CD4-positive, alpha-beta T cell treated with Interleukin-10 for 1 hour (primary cell): ENCODE data around the gene MACROD1.

Source experiments
- DNase-seq: peaks from one replicate; pipeline ENCODE4 v3.0.0-alpha.2; 2020

The MACROD1 gene

DNA sequence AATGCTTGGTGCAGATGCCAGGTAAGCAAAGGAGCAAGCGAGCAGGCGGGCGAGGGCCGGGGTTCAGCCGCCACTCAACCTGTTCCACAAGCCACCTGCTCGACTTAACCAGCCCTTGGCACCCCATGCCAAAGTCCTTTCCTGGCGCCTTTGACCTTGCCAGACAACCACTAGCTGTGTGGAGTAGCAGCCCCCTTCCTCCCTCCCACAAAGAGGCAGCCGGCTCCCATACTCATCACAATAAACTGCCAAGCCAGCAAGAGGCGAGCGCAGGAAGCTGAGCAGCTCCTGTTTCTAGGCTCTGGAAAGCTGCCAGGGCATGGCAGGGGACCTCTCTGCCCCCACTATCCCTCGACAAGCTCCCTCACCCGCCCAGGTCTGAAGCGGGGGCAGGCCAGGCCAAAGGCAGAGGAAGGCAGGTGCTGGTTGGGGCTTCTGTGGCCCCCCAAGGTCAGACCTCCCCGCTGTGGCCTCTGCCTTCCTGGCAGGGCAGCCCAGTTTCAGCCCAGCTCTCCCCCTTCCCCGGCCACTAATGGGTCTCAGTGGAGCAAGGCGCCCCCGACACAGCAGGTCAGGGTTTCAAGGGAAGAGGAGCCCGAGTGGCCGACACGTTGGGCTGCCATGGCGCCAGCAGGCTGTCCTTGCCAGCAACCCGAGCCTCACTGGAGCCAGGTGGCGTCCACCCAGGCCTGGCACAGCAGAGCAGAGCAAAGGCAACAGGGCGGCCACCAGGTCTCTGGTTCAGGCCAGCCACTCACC, 15.3 kb downstream of the MACROD1 start:
- no peak for DNase-seq

DNA sequence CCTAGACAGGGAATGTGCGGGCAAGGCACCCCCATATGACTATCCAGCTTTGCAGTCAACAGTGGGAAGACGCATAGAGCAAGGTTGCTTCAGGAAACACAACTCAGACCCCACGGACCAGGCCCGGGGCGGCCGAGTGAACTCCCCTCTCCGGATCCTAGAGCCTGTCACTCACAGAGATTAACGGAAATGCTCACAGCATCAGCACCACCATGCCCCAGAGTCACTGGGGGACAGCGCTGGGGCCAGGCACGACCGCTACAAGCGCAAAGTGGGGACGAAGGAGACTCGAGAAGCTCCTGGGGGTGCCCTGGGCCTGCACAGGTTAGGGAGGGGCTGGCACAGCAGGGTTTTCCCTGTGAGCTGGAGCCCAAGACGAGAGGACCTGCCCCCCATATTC, 15.9 kb downstream of the MACROD1 start:
- DNase-seq: no peak

DNA sequence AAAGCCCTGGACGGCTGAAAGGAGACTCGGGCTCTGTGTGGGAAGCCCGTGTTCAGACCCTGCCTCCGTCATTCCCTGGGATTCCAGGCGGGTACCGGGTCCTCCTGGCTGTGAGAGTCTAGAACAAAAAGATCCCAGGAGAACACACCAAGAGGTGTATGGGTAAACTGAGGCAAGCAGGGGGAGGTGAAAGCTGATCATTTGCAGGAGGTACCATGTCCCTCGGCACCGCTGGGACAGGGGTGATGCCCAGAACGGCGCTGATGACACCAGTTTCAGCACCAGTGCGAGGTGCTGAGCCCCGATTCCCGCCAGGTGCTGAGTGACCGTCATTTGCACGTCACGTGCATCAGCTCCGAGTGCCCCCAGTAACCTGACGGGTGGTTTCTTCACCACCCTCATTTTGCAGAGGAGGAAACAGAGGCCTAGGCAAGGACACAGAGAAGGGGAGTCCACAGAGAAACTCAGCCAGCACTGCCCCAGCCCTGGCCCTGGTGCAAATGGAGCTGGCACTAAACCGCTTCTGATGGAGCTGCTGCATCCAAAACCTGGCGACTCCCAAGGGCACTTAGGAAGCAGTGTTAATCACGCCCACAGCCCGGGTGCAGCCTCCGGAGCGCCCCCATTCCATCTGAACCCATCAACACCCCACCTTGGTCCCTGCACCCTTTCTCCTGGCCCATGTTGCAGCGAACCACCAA, 16.8 kb downstream of the MACROD1 start:
- no peak for DNase-seq

DNA sequence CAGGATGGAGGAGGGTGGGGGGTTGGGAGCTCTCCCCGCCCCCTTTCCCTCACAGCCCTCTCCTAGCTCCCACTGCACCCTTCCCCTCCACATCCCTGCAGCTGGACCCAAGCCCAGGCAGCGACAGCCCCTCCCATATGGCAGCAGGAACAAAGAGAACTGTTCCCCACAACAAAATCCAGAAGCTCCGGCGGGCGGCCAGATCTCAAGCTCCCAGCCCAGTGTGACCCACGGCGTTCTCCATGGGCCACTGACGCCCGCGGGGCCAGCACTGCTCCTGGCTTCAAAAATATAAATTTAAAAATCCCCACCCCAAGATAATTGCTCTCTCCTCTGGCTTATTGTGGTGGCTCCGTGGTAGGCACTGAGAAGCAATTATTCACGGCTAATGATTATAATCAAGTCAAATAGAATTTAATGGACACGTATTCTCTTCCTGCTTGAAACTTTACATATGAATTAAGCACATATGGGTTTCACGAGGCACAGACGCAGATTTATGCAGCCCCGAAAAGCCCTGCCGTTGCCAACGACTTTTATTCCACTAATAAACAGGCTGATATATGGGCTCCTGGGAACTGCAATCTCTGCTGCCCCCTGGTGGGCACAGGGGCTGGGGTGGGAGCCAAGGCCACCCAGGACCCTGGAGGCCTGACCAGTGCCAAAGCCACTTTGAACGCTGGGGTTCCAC, 17.5 kb downstream of the MACROD1 start:
- DNase-seq: peak; percentile 77

DNA sequence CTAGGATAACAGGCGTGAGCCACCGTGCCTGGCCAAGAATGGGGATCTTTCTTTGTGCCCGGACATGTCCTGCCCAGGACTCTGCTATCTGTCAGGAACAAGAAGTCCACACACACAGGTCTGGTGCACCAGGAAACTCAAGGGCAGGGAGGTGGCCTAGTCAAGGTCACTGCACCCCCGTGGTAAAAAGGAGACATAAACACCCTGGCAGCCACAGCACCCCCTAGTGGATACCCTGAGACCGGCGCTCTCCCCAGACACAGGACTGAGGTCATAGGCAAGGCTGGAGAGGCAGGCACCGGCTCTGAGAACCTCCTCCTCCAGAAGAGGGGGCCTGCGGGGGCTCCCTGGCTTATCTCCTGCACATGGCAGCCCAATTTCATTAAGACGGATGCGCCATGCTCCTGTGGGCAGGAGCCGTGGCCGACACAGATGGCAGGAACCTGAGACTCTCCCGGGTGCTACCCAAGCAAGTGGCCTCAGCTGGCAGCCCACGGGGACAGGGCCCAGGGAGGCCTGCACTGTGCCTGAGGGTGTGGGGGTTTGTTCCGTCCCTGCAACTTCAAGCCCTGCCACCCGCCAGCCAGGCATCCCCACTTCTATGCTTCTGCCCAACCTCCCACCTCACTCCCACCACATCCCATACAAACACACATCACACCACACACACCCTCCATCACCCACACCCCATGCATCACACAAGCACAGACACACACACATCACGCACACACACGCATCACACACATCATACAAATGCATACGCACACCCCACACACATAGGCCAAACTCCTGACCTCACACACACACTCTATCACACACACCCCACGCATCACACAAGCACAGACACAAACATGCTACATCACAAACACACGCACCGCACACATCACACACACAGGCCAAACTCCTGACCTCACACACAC, 19.6 kb downstream of the MACROD1 start:
- peak; percentile 73 for DNase-seq

DNA sequence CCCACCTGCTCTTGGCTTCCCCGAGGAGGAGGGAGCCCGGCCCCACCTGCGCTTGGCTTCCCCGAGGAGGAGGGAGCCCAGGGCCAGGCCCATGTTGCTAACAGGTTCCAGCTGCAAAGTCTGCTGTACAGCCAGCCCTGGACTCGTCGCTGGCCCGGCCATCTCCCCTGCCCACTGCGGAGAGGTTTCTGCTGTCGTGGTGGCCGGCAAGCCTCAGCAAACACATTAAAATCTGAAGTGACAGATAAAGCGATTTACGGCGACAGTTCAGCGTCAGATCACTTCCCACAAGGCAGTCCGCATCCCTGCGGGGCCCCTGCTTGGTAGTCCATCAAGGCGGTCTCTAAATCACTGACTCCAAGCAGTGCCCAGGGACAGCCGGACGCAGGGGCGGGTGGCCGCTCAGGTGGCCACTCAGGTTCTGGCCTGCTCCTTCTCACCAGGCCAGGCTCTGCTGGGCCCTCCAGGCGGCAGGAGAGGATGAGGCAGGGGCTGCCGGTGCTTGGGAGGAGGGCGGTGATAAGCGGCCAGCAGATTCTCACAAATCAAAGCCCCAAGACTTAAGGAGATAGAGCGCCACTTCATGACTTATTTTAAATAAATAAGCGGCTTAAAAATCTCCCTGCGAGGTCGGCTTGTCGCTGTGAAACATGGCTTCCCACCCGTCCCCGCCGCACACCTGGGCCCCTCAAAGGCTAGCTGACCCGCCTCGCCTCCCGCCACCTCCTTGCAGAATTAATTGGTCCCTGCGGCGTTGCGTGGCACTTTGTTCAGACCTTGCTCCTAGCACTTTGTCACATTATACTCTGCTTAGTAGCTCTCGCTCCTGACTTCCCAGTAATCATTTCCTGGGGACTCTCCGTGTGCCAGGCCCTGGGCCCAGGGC, 21.1 kb downstream of the MACROD1 start:
- no peak for DNase-seq

DNA sequence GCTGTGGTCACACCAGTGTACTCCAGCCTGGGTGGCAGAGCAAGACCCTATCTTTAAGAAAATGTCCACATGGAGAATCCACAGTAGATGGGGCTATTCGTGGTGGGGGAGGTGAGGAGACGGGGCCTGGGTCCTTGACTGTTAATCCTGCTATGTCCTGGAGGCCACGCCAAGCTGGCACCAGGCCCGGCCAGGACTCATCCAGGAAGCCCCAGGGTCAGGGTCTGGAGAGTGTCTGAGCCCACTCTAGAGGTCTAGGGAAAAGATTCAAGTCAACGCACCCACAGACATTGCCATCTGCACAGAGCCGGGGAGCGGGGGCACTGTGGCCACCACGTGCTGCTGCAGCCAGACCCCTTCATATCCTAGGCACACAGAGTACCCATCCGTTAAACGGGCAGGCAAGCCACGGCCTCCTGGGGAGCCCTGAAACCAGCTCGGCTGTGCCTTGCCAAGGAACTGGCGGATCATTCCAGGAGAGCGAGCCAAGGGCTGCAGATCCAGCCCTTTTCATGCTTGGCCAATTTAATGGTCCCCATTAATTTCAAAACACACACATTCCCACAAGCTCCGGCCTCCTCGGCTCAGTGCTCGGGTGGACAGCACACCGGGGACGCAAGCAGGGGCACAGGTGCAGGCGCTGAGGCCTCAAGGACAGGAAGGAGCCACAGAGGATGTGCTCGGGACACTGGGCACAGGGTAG, 24.7 kb downstream of the MACROD1 start:
- DNase-seq: no peak

DNA sequence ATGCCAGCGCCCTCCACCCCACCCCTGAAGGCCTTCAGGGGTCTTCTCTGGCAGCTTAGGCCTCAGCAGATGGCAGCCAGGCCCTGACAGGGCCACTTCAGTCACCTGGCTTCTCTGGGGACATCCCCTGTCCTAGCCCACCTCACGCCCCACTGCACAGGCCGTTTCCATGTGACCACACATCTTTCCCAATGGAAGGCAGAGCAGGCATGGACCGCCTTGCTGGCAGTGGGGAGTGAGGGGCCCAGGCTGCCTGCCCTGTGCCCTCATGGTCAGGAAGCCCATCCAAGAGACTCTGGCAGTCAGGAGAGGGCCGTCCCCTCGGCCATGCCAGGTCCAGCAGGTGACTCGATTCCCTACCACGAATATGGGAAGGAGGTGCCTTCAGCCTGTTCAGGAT, 25.8 kb downstream of the MACROD1 start:
- DNase-seq: no peak

DNA sequence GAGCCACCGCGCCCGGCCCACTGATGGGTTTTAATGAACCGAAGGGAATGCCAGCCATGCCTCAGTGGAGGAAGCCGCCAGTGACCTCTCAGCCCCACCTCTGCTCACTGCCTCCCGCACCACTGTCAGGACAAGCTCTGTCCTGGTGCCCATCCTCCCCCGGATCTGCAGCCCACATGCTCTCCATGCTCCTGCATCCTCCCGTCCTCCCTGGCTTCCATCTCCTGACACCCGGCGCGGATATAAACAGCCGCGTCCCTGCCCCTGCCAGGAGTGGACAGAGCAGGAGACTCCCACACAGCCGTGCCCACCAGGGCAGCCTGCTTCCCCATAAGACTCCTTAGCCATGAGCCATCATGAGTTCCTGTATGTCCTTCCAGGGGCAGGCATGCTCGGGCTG, 26.9 kb downstream of the MACROD1 start:
- DNase-seq: no peak

DNA sequence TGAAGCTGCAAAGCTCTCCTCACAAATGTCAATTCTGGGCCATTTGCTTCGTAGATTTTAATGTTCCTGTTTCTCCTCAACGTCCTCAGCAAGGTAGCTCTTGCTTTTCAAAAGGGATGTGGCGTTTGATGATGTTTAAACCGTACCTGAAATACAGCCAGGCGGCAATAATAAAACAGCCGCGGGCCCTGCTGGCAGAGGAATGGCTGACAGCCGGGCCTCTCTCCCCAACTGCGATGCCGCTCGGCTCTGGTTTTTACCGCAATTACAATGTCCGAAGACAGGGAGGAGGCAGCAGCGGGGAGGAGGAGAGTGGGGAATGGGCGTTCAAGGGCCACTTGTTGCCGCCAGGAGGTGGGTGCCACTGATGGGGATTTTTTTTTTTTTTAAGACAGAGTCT, 27.5 kb downstream of the MACROD1 start:
- no peak for DNase-seq

DNA sequence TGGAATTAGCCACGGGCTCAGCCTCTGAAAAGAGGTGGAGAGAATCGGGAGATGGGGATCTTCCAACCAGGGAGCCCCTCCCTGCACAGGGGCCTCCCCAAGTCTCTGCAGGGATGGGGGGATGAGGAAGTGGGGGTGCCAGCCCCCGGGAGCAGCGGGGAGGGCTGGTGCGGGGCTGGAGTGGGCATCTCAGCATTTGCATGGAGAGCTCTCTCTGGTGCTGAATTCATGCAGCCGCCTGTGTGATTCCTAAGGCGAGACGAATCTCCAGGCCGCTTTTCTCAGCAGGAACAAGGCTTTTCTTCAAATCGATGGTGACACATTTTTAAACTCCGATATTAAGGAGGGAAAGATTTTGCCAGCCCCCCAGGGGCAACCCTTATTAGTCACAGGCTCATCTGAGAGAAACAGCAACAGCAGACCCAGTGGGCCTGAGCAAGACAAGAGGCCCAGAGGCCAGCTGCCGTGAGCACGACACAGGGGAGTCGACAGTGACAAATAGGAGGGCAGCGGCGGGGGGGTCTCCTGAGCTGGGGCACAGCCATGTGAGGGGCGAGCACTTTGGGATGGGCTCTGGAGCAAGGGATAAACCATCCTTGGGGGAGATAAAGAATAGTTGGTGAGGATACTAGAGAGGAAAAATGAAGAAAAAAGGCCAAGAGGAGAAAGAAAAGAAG, 29.0 kb downstream of the MACROD1 start:
- DNase-seq: no peak

DNA sequence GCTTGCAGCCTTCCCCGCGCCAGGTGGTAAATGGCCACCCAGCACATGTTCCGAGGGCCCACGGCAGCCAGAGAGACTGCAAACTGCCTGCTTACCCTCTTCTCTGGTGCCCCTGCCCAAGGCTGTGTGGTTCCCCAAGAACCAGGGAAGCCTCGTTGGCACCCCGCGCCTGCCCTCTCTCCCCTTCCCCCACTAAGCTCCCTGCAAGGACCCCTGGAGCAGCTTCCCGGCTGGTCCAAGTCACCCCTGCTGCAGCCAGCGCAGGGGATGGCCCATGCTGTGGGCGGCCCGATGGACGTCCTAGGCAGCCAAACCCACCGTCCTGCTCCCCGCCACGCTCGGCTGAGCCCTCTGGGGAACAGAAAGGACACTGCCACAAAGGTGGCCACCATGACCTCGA, 30.2 kb downstream of the MACROD1 start:
- no peak for DNase-seq

DNA sequence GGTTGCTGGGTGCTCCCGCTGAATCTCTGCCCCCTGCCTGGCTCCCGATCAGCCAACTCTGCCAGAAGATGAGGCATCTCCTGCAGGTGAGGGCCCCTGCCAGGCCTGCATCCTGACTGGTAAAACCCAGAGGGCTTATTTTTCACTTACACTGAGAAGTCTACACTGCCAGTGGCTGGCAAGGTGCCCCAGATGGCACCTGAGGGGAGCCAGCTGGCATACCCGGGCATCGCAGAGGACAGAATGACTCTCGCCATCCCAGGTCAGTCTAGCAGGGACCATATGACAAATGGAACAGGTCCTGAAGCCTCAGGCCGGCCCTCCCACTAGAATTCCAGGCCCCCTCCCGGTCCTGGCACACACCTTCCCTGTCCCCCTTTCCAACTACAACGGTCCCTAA, 30.9 kb downstream of the MACROD1 start:
- no peak for DNase-seq

DNA sequence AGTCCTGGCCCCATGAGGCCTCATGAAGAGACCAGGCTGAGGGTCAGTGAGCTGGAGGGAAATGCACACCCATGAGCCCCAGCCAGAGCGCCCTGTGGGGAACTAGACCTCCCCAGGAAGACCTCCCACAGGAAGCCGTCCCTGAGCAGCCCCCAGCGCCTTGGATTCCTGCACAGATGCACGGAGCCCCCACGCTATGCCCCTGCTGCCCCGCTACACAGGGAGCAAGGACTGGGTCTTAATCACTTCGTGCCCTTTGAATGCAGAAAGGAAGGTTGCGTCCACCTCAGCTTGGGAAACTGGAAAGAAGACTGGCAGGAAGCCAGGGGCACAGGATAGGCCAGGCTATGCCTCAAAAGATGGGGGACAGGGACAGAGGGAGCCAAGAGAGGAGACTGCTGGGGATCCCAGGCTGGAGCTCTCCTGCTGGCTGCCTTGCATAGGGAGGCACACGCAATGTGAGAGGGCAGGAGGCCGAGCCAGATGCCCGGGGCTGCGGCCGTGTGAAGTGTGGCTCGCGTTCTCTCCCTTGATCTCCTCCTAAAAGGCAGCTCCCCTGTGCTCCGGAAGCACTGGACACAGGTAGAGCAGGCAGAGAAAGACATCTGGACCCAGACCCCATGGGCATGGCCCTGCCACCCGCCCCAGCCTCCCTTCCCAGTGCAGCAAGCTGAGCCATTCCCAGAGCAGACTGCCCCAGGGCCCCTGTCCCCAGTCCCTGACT, 32.8 kb downstream of the MACROD1 start:
- DNase-seq: no peak

DNA sequence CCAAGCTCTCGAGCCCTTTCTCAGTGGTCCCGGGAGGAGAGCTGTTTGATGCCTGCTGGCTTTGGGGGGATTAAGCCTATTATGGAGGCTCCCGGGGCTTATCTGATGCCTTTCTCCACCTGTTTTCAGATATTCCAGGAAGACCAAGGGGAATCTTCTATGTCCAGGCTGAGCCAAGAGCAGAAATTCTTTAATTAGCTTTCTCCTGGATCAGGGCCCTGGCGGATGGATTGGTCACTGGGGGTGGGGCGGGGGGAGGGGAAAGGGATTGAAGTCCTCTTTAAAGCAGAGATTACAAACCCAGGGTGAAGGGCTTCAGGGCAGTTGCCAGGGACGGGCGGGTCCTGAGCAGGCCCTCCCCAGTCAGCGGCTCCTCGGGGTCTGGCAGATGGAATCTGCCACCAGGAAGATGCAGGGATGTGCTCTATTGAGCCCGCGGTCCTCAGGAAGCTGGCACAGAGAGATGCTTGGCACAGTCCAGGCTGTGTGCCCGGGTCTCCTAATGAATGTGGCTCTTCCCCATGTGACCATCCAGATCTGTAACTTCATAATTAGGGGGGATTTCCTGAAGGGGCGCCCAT, 33.6 kb downstream of the MACROD1 start:
- DNase-seq: no peak

DNA sequence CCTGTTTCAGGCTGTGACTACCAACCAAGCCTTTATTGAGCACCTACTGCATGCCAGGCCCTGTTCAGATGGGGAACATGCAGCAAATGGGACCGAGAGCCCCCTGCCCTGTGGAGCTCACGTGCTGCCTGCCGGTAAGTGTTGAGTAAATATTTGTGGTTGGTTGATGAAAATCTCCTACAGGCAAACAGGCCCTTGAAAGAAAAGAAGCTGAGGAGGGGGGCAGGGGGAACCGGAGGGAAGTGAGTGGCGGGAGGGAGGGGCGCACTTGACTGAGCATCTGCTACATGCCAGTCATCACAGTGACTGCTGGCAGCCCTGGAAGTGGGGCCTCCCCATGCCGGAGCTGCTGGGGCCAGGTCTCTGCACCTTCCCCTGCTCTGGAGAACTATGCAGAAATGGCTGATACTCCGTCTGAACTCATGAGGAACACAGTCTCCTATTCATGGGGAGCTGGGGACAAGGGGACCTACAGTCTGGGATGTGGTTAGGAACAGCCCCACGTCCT, 34.2 kb downstream of the MACROD1 start:
- DNase-seq: no peak

DNA sequence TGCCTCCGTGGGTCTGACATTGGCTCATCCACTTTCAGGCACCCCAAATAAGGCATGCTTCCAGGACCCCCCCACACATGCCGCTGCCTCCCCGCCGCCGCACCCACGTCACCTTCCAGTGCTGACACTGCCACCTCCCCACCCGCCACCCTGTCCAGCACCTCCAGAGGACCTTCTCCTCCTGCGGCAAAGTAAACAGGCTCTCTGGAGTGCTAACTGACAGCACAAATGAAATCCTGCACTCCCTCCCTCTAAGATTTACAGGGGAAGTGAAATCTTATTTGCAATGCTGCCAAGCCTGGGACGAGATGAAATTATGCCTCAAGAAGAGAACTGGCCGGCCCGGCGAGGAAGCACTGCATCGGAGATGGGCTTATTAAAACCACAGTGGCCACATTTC, 35.3 kb downstream of the MACROD1 start:
- DNase-seq: no peak

DNA sequence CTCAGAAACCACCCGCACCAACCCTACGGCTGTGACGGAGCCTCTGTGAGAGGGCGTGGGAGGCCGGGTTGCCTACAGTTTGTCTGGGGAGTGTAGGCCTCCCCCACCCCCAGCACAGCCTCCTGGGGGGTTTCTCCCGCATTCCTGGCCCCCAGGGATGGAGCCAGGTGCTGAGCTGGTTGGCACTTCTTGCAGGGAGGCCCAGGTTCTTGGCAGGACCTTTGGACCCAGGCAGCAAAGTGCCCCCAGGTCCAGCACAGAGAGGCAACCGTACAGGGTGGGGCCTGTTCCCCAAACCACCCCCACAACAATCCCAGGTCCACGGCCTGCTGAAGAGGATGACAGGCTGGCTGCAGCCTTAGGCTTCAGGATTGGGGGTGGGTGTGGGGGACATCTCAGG, 36.5 kb downstream of the MACROD1 start:
- no peak for DNase-seq

DNA sequence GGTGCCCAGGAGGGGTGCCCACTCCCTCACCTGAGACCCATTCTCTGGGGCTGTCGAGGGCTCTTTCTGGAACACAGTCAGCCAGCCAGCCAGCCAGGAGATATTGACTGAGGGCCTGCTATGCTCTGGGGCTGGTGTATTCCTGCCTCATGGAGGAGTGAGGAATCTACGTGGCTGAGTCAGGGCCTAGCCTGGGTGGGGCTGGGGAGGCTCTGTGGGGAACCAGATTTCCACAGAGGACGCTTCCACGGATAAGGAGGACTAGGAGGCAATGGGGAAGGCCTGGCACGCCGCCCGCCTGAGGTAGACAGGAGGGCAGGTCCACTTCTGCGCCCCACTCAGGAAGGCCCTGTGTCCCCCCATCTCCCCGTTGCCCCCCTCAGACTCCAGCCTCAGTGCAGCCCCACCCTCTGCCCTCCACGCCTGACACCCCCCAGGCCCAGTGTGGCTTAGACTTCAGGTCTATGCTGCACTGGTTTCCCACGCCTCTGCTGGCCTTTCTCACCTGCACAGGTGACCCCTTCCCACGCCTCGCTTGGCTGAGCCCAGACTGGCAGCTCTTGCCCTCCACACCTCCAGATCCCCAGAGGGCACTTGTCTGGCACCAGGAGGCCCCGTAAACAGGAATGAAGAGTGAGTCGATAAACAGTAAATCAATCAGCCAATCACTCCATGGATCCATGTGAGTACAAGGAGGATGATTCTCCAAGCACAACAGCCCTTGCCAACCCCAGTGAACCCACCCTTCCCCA, 37.5 kb downstream of the MACROD1 start:
- no peak for DNase-seq
